CD8-positive, alpha-beta memory T cell (primary cell): ENCODE results near the gene NAA16. TPM values are rescaled to one million over a fixed set of nuclear protein-coding genes. Genes with fewer than 3 reads are reported as not detected.
"Not testable (repeated sequence)": the region's sequence is repeated elsewhere in the genome, so short reads cannot be mapped to it uniquely, and the experiment has no call there.

Experiments used
- CTCF ChIA-PET: fragments of 350-600 bp; sonication (Branson Sonifier 250); formaldehyde crosslinking; loops from one replicate; lab custom pipeline; 2021; ENCODE audit warnings: antibody characterized with exemption; lab: Charles Lee
- POLR2A ChIA-PET: fragments of 350-600 bp; sonication (Branson Sonifier 250); formaldehyde crosslinking; loops from one replicate; lab custom pipeline; 2021; ENCODE audit warnings: antibody characterized with exemption; lab: Charles Lee
- DNase-seq, 5 donors: peaks; one replicate each; pipeline versions ENCODE4 v3.0.0 to v3.0.0-alpha.2; 2020 to 2022; ENCODE audit warnings: mixed read lengths in 1 of 5
- H3K27ac ChIP-seq: one replicate; pipeline ENCODE4 v1.7.0; 2013; ENCODE audit warnings: low read depth, mild to moderate bottlenecking, low read length, moderate library complexity
- H3K27me3 ChIP-seq: 2 replicates; pipeline ENCODE4 v1.7.0; 2013; ENCODE audit warnings: low read length, mild to moderate bottlenecking; ENCODE audit not compliant: insufficient read depth, poor library complexity, severe bottlenecking
- H3K36me3 ChIP-seq: 2 replicates; pipeline ENCODE4 v1.7.0; 2013; ENCODE audit warnings: mild to moderate bottlenecking, low read length, moderate library complexity; ENCODE audit not compliant: insufficient read depth
- H3K4me1 ChIP-seq: 2 replicates; pipeline ENCODE4 v1.7.0; 2013; ENCODE audit warnings: mild to moderate bottlenecking, low read length, moderate library complexity; ENCODE audit not compliant: insufficient read depth
- H3K4me3 ChIP-seq: 2 replicates; pipeline ENCODE4 v1.7.0; 2013; ENCODE audit warnings: mild to moderate bottlenecking, low read length
- H3K9me3 ChIP-seq: 2 replicates; pipeline ENCODE4 v1.7.0; 2013; ENCODE audit warnings: mild to moderate bottlenecking, low read length
- H3K27ac Mint-ChIP-seq, 8 donors: one replicate each; pipeline ENCODE4 v1.8.0; 2020 to 2021; ENCODE audit warnings: mixed read lengths in 8 of 8, mild to moderate bottlenecking in 6 of 8, inconsistent platforms in 3 of 8, moderate library complexity in 3 of 8
- H3K27me3 Mint-ChIP-seq, 2 donors: one replicate each; pipeline ENCODE4 v1.8.0; 2020 to 2021; ENCODE audit warnings: mixed read lengths in 2 of 2, mild to moderate bottlenecking in 1 of 2, moderate library complexity in 1 of 2
- H3K36me3 Mint-ChIP-seq, 3 donors: one replicate each; pipeline ENCODE4 v1.8.0; 2020 to 2021; ENCODE audit warnings: mixed read lengths in 3 of 3, inconsistent platforms in 1 of 3, mild to moderate bottlenecking in 1 of 3
- H3K4me1 Mint-ChIP-seq, 3 donors: one replicate each; pipeline ENCODE4 v1.8.0; 2020 to 2021; ENCODE audit warnings: mixed read lengths in 3 of 3, inconsistent platforms in 1 of 3, mild to moderate bottlenecking in 1 of 3
- H3K4me3 Mint-ChIP-seq, 7 donors: one replicate each; pipeline ENCODE4 v1.8.0; 2020 to 2021; ENCODE audit warnings: mixed read lengths in 7 of 7, mild to moderate bottlenecking in 6 of 7, moderate library complexity in 4 of 7, inconsistent platforms in 2 of 7
- H3K9me3 Mint-ChIP-seq, 5 donors: one replicate each; pipeline ENCODE4 v1.8.0; 2020 to 2022; ENCODE audit warnings: mixed read lengths in 5 of 5, mild to moderate bottlenecking in 3 of 5, moderate library complexity in 2 of 5, inconsistent platforms in 1 of 5
- polyA plus RNA-seq: library from polyadenylated mRNA; unstranded; fragments of 300-500 nt; fragmentation: Illumina TruSeq; gene quantifications from one replicate; pipeline ENCODE4 v1.2.3, GENCODE V29; 2021
- total RNA-seq, 2 experiments: library from RNA; stranded (reverse); gene quantifications; one replicate each; pipeline ENCODE4 v1.2.3, GENCODE V29; 2021

Gene NAA16
- total and polyA plus RNA-seq, 3 experiments from 2014 or later = 17.0 to 24.0 (median 23.3) TPM

- Histone ChIP-seq H3K9me3 (no peaks in the 10 kb centered on the region), H3K4me1 (peaks cover 10% of the 10 kb centered on the region), H3K36me3 (no peaks in the 10 kb centered on the region), H3K4me3 (no peak overlapping the region), H3K27ac (no peak overlapping the region), H3K27me3 (no peaks in the 10 kb centered on the region)
- no peak for DNase-seq
- Mint-ChIP-seq H3K27me3 (peaks cover 5 to 12% of the 10 kb centered on the region in 2 donors), H3K4me1 (peaks cover 6 to 13% (median 6%) of the 10 kb centered on the region in 3 donors), H3K36me3 (no peaks in the 10 kb centered on the region), H3K4me3 (no peak overlapping the region), H3K9me3 (no peaks in the 10 kb centered on the region), H3K27ac (no peak overlapping the region)
- POLR2A ChIA-PET = no interaction called here
- CTCF ChIA-PET = no interaction called here
These were observed 34.2 kb upstream of the NAA16 start for GRCh38 chr13:41276824-41277223.

- H3K4me3 ChIP-seq, H3K9me3 ChIP-seq, H3K27ac ChIP-seq, H3K4me3 Mint-ChIP-seq, H3K36me3 ChIP-seq, H3K36me3 Mint-ChIP-seq, H3K27me3 ChIP-seq, H3K9me3 Mint-ChIP-seq, H3K4me1 Mint-ChIP-seq, CTCF ChIA-PET, POLR2A ChIA-PET, H3K4me1 ChIP-seq, H3K27ac Mint-ChIP-seq, DNase-seq: not testable (repeated sequence)
- H3K27me3 Mint-ChIP-seq = peaks cover 6 to 15% of the 10 kb centered on the region in 2 donors
These were observed 31.9 kb upstream of the NAA16 start for GRCh38 chr13:41279156-41279555.

- H3K4me1 ChIP-seq = peaks cover 19% of the 10 kb centered on the region
- H3K4me1 Mint-ChIP-seq = peaks cover 9 to 15% (median 11%) of the 10 kb centered on the region in 3 donors
- H3K9me3 Mint-ChIP-seq = no peaks in the 10 kb centered on the region
- CTCF ChIA-PET = no interaction called here
- POLR2A ChIA-PET = no interaction called here
- peaks cover 0 to 5% (median 0%) of the 10 kb centered on the region in 3 donors for H3K36me3 Mint-ChIP-seq
- H3K4me3 ChIP-seq = no peak overlapping the region
- H3K27me3 ChIP-seq = no peaks in the 10 kb centered on the region
- no peak overlapping the region for H3K27ac ChIP-seq
- DNase-seq = no peak
- peaks cover 6 to 15% of the 10 kb centered on the region in 2 donors for H3K27me3 Mint-ChIP-seq
- H3K9me3 ChIP-seq = no peaks in the 10 kb centered on the region
- no peak overlapping the region for H3K4me3 Mint-ChIP-seq
- H3K36me3 ChIP-seq = no peaks in the 10 kb centered on the region
- H3K27ac Mint-ChIP-seq = no peak overlapping the region
These were observed 28.9 kb upstream of the NAA16 start for GRCh38 chr13:41282129-41282571.

GRCh38 chr13:41284512-41285288 lies 26.4 kb upstream of the NAA16 start:
- H3K9me3 ChIP-seq = no peaks in the 10 kb centered on the region
- H3K4me3 Mint-ChIP-seq = no peak overlapping the region
- H3K9me3 Mint-ChIP-seq = no peaks in the 10 kb centered on the region
- H3K4me1 Mint-ChIP-seq = peaks cover 10 to 13% (median 13%) of the 10 kb centered on the region in 3 donors
- POLR2A ChIA-PET = no interaction called here
- H3K36me3 Mint-ChIP-seq = peaks cover 0 to 11% (median 0%) of the 10 kb centered on the region in 3 donors
- H3K4me3 ChIP-seq = no peak overlapping the region
- DNase-seq = no peak
- H3K27me3 Mint-ChIP-seq = peaks cover 10 to 18% of the 10 kb centered on the region in 2 donors
- H3K36me3 ChIP-seq = no peaks in the 10 kb centered on the region
- CTCF ChIA-PET = no interaction called here
- H3K27me3 ChIP-seq = no peaks in the 10 kb centered on the region
- H3K27ac Mint-ChIP-seq = no peak overlapping the region
- peaks cover 20% of the 10 kb centered on the region for H3K4me1 ChIP-seq
- no peak overlapping the region for H3K27ac ChIP-seq

DNA sequence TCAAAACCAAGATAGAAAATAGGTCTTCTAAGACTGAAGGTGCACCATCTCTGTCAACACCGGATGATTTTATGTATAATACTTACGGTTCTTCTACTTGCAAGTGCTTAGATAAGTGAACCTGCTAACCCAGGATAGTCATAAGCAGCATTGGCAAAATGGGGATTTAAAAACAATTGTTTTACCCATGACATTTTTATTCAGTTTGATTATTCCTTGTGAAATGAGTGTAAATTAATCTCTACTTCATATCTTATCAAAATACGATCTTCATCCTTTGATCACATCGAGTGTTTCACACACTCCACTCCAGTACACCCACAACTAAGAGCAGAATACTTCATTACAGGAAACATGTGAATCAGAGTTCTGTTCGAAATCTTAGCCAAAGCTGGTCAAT lies 24.7 kb upstream of the NAA16 start:
- Histone ChIP-seq H3K9me3 (no peaks in the 10 kb centered on the region), H3K36me3 (no peaks in the 10 kb centered on the region), H3K27ac (no peak overlapping the region), H3K4me3 (peak overlapping the region; percentile 38), H3K4me1 (peaks cover 20% of the 10 kb centered on the region), H3K27me3 (no peaks in the 10 kb centered on the region)
- ChIA-PET POLR2A (no interaction called here), CTCF (no interaction called here)
- Mint-ChIP-seq H3K27me3 (peaks cover 8 to 9% of the 10 kb centered on the region in 2 donors), H3K4me3 (peak overlapping the region in 2 of 7 donors; percentile 1 to 4), H3K36me3 (peaks cover 0 to 13% (median under 1%) of the 10 kb centered on the region in 3 donors), H3K4me1 (peaks cover 10 to 13% (median 13%) of the 10 kb centered on the region in 3 donors), H3K27ac (peak overlapping the region in 1 of 8 donors; percentile 21), H3K9me3 (peaks cover 0 to 3% (median 0%) of the 10 kb centered on the region in 5 donors)
- peak in 1 of 5 donors; percentile 61 for DNase-seq

DNA sequence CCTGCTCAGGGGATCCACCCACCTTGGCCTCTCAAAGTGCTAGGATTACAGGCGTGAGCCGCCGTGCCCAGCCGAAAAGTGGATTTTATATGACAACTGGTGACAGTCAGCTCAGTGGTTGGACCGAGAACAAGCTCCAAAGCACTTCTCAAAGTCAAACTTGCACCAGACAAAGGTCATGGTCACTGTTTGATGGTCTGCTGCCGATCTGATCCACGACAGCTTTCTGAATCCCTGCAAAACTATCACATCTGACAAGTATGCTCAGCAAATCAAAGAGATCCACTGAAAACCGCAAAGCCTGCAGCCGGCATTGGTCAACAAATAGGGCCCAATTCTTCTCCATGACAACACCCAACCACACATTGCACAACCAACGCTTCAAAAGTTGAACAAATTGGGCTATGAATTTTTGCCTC lies 21.6 kb upstream of the NAA16 start:
- ChIA-PET CTCF (no interaction called here), POLR2A (no interaction called here)
- Mint-ChIP-seq H3K4me1 (peaks cover 10 to 13% (median 13%) of the 10 kb centered on the region in 3 donors), H3K27me3 (peaks cover 4 to 12% of the 10 kb centered on the region in 2 donors), H3K36me3 (peaks cover 0 to 18% (median 5%) of the 10 kb centered on the region in 3 donors), H3K9me3 (peaks cover 2 to 19% (median 6%) of the 10 kb centered on the region in 5 donors), H3K27ac (no peak overlapping the region), H3K4me3 (no peak overlapping the region)
- no peaks in the 10 kb centered on the region for H3K9me3 ChIP-seq
- no peaks in the 10 kb centered on the region for H3K36me3 ChIP-seq
- no peak for DNase-seq
- no peak overlapping the region for H3K27ac ChIP-seq
- H3K4me3 ChIP-seq = no peak overlapping the region
- H3K27me3 ChIP-seq = no peaks in the 10 kb centered on the region
- peaks cover 20% of the 10 kb centered on the region for H3K4me1 ChIP-seq

GRCh38 chr13:41291246-41291645 lies 19.8 kb upstream of the NAA16 start:
- H3K9me3 Mint-ChIP-seq = peaks cover 2 to 34% (median 6%) of the 10 kb centered on the region in 5 donors
- H3K27ac Mint-ChIP-seq = no peak overlapping the region
- peaks cover 4 to 12% of the 10 kb centered on the region in 2 donors for H3K27me3 Mint-ChIP-seq
- H3K4me1 Mint-ChIP-seq = peaks cover 9 to 11% (median 11%) of the 10 kb centered on the region in 3 donors
- POLR2A ChIA-PET = no interaction called here
- Histone ChIP-seq H3K27me3 (no peaks in the 10 kb centered on the region), H3K36me3 (no peaks in the 10 kb centered on the region), H3K4me3 (no peak overlapping the region), H3K4me1 (peaks cover 8% of the 10 kb centered on the region), H3K9me3 (no peaks in the 10 kb centered on the region), H3K27ac (no peak overlapping the region)
- no peak overlapping the region for H3K4me3 Mint-ChIP-seq
- CTCF ChIA-PET = no interaction called here
- no peak for DNase-seq
- H3K36me3 Mint-ChIP-seq = peaks cover 0 to 29% (median 5%) of the 10 kb centered on the region in 3 donors

- CTCF ChIA-PET = interaction anchor here (0.7 kb wide), 1 partner anchor 16 kb away, joined by 3 read pairs; no protein-coding TSS in a partner anchor
- no peaks in the 10 kb centered on the region for H3K9me3 ChIP-seq
- peaks cover 5 to 16% of the 10 kb centered on the region in 2 donors for H3K27me3 Mint-ChIP-seq
- no peaks in the 10 kb centered on the region for H3K27me3 ChIP-seq
- H3K27ac ChIP-seq = no peak overlapping the region
- H3K4me1 ChIP-seq = no peaks in the 10 kb centered on the region
- H3K9me3 Mint-ChIP-seq = peaks cover 2 to 36% (median 6%) of the 10 kb centered on the region in 5 donors
- H3K4me3 Mint-ChIP-seq = no peak overlapping the region
- no peak overlapping the region for H3K4me3 ChIP-seq
- H3K4me1 Mint-ChIP-seq = no peaks in the 10 kb centered on the region
- POLR2A ChIA-PET = no interaction called here
- peaks cover 0 to 31% (median 5%) of the 10 kb centered on the region in 3 donors for H3K36me3 Mint-ChIP-seq
- no peak overlapping the region for H3K27ac Mint-ChIP-seq
- H3K36me3 ChIP-seq = no peaks in the 10 kb centered on the region
- DNase-seq = no peak
These were observed 17.8 kb upstream of the NAA16 start for GRCh38 chr13:41293272-41293671.
